Liver (tissue), 3 donors: ENCODE measurements around the gene TARBP1.

Source experiments
- CTCF ChIP-seq: fragments of 150-350 bp; IDR thresholded peaks from 2 replicates; pipeline ENCODE4 v1.5.1; 2017; ENCODE audit warnings: improper control_type of control experiment, low read depth, low read length; ENCODE audit not compliant: missing input control
- REST ChIP-seq: IDR thresholded peaks from 2 replicates; pipeline ENCODE4 v1.6.1; 2016; ENCODE audit warnings: antibody characterized with exemption, mild to moderate bottlenecking
- ZBTB33 ChIP-seq: IDR thresholded peaks from 2 replicates; pipeline ENCODE4 v1.6.1; 2016; ENCODE audit warnings: antibody characterized with exemption
- TF ChIP-seq, protein P1 (sequence below): IDR thresholded peaks from 2 replicates; pipeline ENCODE4 v1.6.1; 2016; ENCODE audit warnings: antibody characterized with exemption
- donor health status: healthy.
- donor health status: healthy.

DNA sequence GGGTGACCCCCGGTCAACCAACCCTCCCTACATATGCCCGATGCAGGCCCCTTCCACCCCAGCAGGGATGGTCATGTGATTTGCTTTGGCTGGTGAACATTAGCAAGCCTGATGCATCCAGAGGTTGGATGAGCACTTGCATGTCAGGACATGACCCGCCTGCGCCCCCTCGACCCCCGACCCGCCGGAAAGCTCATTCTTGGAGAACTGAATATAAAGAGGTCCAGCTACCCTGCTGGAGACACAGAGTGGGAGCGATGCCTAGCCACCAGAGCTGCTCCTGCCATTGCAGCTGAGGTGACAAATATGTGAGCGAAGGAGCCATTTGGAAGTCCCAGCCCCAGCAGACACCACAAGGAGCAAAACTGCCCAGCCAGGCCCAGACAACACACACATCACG is 66.1 kb downstream of the TARBP1 start:
- no peak for TF ChIP-seq CTCF
- no peak for TF ChIP-seq REST
- TF ChIP-seq, protein P1, sequence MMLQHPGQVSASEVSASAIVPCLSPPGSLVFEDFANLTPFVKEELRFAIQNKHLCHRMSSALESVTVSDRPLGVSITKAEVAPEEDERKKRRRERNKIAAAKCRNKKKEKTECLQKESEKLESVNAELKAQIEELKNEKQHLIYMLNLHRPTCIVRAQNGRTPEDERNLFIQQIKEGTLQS, result no peak
- TF ChIP-seq ZBTB33, result no peak
